Smooth muscle cell (in vitro differentiated cells): ENCODE measurements around the gene COL20A1. TPM values are rescaled to one million over a fixed set of nuclear protein-coding genes. Genes with fewer than 3 reads are reported as not detected.

ENCODE experiments used
- DNase-seq: peaks from one replicate; lab custom pipeline; 2025; ENCODE audit not compliant: unreplicated experiment; lab: John Stamatoyannopoulos, UW
- H2AFZ ChIP-seq: fragments of 200-600 bp; sonication (generic); 2 replicates; pipeline ENCODE4 v1.6.0; 2016; ENCODE audit warnings: antibody characterized with exemption, low read depth, mild to moderate bottlenecking
- H3F3A ChIP-seq: fragments of 200-600 bp; sonication (generic); 2 replicates; pipeline ENCODE4 v1.6.0; 2017; ENCODE audit warnings: antibody characterized with exemption, low read depth
- H3K27ac ChIP-seq: fragments of 200-600 bp; sonication (generic); 2 replicates; pipeline ENCODE4 v1.5.1; 2016; ENCODE audit warnings: low read depth, mild to moderate bottlenecking
- H3K27me3 ChIP-seq: fragments of 200-600 bp; sonication (generic); 2 replicates; pipeline ENCODE4 v1.6.1; 2016; ENCODE audit warnings: low read depth, mild to moderate bottlenecking
- H3K36me3 ChIP-seq: fragments of 200-600 bp; sonication (generic); 2 replicates; pipeline ENCODE4 v1.5.1; 2016; ENCODE audit warnings: low read depth
- H3K4me1 ChIP-seq: fragments of 200-600 bp; sonication (generic); 2 replicates; pipeline ENCODE4 v1.5.1; 2016; ENCODE audit warnings: low read depth
- H3K4me2 ChIP-seq: fragments of 200-600 bp; sonication (generic); 2 replicates; pipeline ENCODE4 v1.6.0; 2016; ENCODE audit warnings: mild to moderate bottlenecking
- H3K4me3 ChIP-seq: fragments of 200-600 bp; sonication (generic); 2 replicates; pipeline ENCODE4 v1.5.1; 2016; ENCODE audit warnings: mild to moderate bottlenecking
- H3K79me2 ChIP-seq: fragments of 200-600 bp; sonication (generic); 2 replicates; pipeline ENCODE4 v1.6.0; 2016; ENCODE audit warnings: low read depth, mild to moderate bottlenecking
- H3K9ac ChIP-seq: fragments of 200-600 bp; sonication (generic); 2 replicates; pipeline ENCODE4 v1.6.0; 2016; ENCODE audit warnings: low read depth
- H3K9me3 ChIP-seq: fragments of 200-600 bp; sonication (generic); replicated peaks from 2 replicates; pipeline ENCODE4 v1.5.1; 2016; ENCODE audit warnings: low read depth
- H4K20me1 ChIP-seq: fragments of 200-600 bp; sonication (generic); 2 replicates; pipeline ENCODE4 v1.6.0; 2016; ENCODE audit warnings: low read depth
- CTCF ChIP-seq: fragments of 200-600 bp; sonication (generic); IDR thresholded peaks from 2 replicates; pipeline ENCODE4 v1.5.1; 2017; ENCODE audit warnings: borderline replicate concordance, mild to moderate bottlenecking, antibody characterized with exemption; ENCODE audit not compliant: insufficient read depth, poor library complexity, severe bottlenecking
- WGBS: methylation state at CpG from one replicate; pipeline ENCODE4 v1.1.7; 2016; ENCODE audit warnings: low lambda C conversion rate; 5-methylcytosine and 5-hydroxymethylcytosine counted together
- polyA plus RNA-seq: library from polyadenylated mRNA; unstranded; fragments of >200 nt; fragmentation: Nextera tagmentation; extraction: Ambion mirVana; gene quantifications from 2 replicates; pipeline ENCODE4 v1.2.1, GENCODE V29; 2016
- total RNA-seq: library from RNA; depleted of rRNA; stranded (reverse); fragments of >200 nt; gene quantifications from 2 replicates; pipeline ENCODE4 v1.2.3, GENCODE V29; 2014

The COL20A1 gene
- total and polyA plus RNA-seq, 2 experiments from 2014 or later: 0.23 to 0.36 TPM

- H3K79me2 ChIP-seq: no peaks in the 10 kb centered on the region
- H3K9me3 ChIP-seq: no peaks in the 10 kb centered on the region
- 97% methylated on average over 32 of the region's 33 CpGs for WGBS
- H3K4me1 ChIP-seq: no peaks in the 10 kb centered on the region
- no peak overlapping the region for H3K9ac ChIP-seq
- no peaks in the 10 kb centered on the region for H4K20me1 ChIP-seq
- H3K4me3 ChIP-seq: no peak overlapping the region
- no peak overlapping the region for H2AFZ ChIP-seq
- no peaks in the 10 kb centered on the region for H3K27me3 ChIP-seq
- no peak for DNase-seq
- H3K27ac ChIP-seq: no peak overlapping the region
- no peaks in the 10 kb centered on the region for H3F3A ChIP-seq
- no peak for TF ChIP-seq CTCF
- no peak overlapping the region for H3K4me2 ChIP-seq
- H3K36me3 ChIP-seq: no peaks in the 10 kb centered on the region
Observed at GRCh38 chr20:63350196-63350595, 57.2 kb downstream of the COL20A1 start.

GRCh38 chr20:63350597-63351325 lies 57.8 kb downstream of the COL20A1 start:
- H3K27ac ChIP-seq: no peak overlapping the region
- no peaks in the 10 kb centered on the region for H4K20me1 ChIP-seq
- H3K79me2 ChIP-seq: no peaks in the 10 kb centered on the region
- H2AFZ ChIP-seq: no peak overlapping the region
- H3K4me2 ChIP-seq: no peak overlapping the region
- no peaks in the 10 kb centered on the region for H3K4me1 ChIP-seq
- H3K9me3 ChIP-seq: no peaks in the 10 kb centered on the region
- no peaks in the 10 kb centered on the region for H3K36me3 ChIP-seq
- no peak overlapping the region for H3K4me3 ChIP-seq
- no peak overlapping the region for H3K9ac ChIP-seq
- no peaks in the 10 kb centered on the region for H3F3A ChIP-seq
- no peak for TF ChIP-seq CTCF
- no peak for DNase-seq
- WGBS: 91% methylated on average over 44 of the region's 46 CpGs
- no peaks in the 10 kb centered on the region for H3K27me3 ChIP-seq

GRCh38 chr20:63351326-63351700 lies 58.3 kb downstream of the COL20A1 start:
- TF ChIP-seq CTCF: no peak
- Histone ChIP-seq H2AFZ (no peak overlapping the region), H3K9me3 (no peaks in the 10 kb centered on the region), H3K79me2 (no peaks in the 10 kb centered on the region), H3K4me1 (no peaks in the 10 kb centered on the region), H4K20me1 (no peaks in the 10 kb centered on the region), H3K4me3 (no peak overlapping the region), H3K4me2 (no peak overlapping the region), H3K9ac (no peak overlapping the region), H3K27me3 (no peaks in the 10 kb centered on the region), H3F3A (no peaks in the 10 kb centered on the region), H3K36me3 (no peaks in the 10 kb centered on the region), H3K27ac (no peak overlapping the region)
- 90% methylated on average over 12 of the region's 12 CpGs for WGBS
- DNase-seq: no peak

GRCh38 chr20:63351811-63352591 lies 59.0 kb downstream of the COL20A1 start:
- H2AFZ ChIP-seq: no peak overlapping the region
- no peak overlapping the region for H3K4me2 ChIP-seq
- no peaks in the 10 kb centered on the region for H3K36me3 ChIP-seq
- H3K79me2 ChIP-seq: no peaks in the 10 kb centered on the region
- DNase-seq: no peak
- no peak overlapping the region for H3K4me3 ChIP-seq
- no peak for TF ChIP-seq CTCF
- H3K9me3 ChIP-seq: no peaks in the 10 kb centered on the region
- H3K9ac ChIP-seq: no peak overlapping the region
- H3K4me1 ChIP-seq: no peaks in the 10 kb centered on the region
- WGBS: 59% methylated on average over 25 of the region's 28 CpGs
- H3F3A ChIP-seq: no peaks in the 10 kb centered on the region
- H3K27me3 ChIP-seq: no peaks in the 10 kb centered on the region
- no peak overlapping the region for H3K27ac ChIP-seq
- no peaks in the 10 kb centered on the region for H4K20me1 ChIP-seq
